OCI-LY1 (cell line): ENCODE data around the gene CCDC88B.

Experiments used
- H2AFZ ChIP-seq: fragments of 200-600 bp; sonication (generic), shearing (Covaris generic); 2 replicates; pipeline ENCODE4 v1.6.0; 2014; ENCODE audit warnings: antibody characterized with exemption, mild to moderate bottlenecking, low read length
- H3F3A ChIP-seq: fragments of 200-600 bp; sonication (generic), shearing (Covaris generic); 2 replicates; pipeline ENCODE4 v1.6.0; 2014; ENCODE audit warnings: mild to moderate bottlenecking, antibody characterized with exemption, low read length, moderate library complexity; ENCODE audit not compliant: insufficient read depth
- H3K27ac ChIP-seq: fragments of 200-600 bp; sonication (generic); 2 replicates; pipeline ENCODE4 v1.5.1; 2014; ENCODE audit warnings: low read length, mixed run types, mild to moderate bottlenecking, low read depth; ENCODE audit not compliant: poor library complexity, severe bottlenecking
- H3K27me3 ChIP-seq: fragments of 200-600 bp; sonication (generic); 2 replicates; pipeline ENCODE4 v1.6.0; 2014; ENCODE audit warnings: antibody characterized with exemption, mild to moderate bottlenecking, low read length, moderate library complexity; ENCODE audit not compliant: insufficient read depth
- H3K36me3 ChIP-seq: fragments of 200-600 bp; sonication (generic); 2 replicates; pipeline ENCODE4 v1.6.1; 2014; ENCODE audit warnings: mild to moderate bottlenecking, antibody characterized with exemption, low read length, moderate library complexity, mixed read lengths; ENCODE audit not compliant: insufficient read depth
- H3K4me1 ChIP-seq: fragments of 200-600 bp; sonication (generic); 2 replicates; pipeline ENCODE4 v1.5.1; 2014; ENCODE audit warnings: mild to moderate bottlenecking, low read length, moderate library complexity; ENCODE audit not compliant: insufficient read depth, severe bottlenecking
- H3K4me2 ChIP-seq: fragments of 200-600 bp; sonication (generic), shearing (Covaris generic); 2 replicates; pipeline ENCODE4 v1.6.1; 2014; ENCODE audit warnings: low read length
- H3K4me3 ChIP-seq: fragments of 200-600 bp; sonication (generic); 2 replicates; pipeline ENCODE4 v1.5.1; 2014; ENCODE audit warnings: low read length, low read depth, mild to moderate bottlenecking, mixed read lengths; ENCODE audit not compliant: poor library complexity, severe bottlenecking
- H3K79me2 ChIP-seq: fragments of 200-600 bp; shearing (Covaris generic); 2 replicates; pipeline ENCODE4 v1.6.1; 2016; ENCODE audit warnings: mixed run types, low read length, mixed read lengths; ENCODE audit not compliant: insufficient read depth
- H3K9ac ChIP-seq: fragments of 200-600 bp; sonication (generic), shearing (Covaris generic); 2 replicates; pipeline ENCODE4 v1.6.1; 2014; ENCODE audit warnings: mild to moderate bottlenecking, low read length, mixed read lengths
- H3K9me2 ChIP-seq: fragments of 200-600 bp; sonication (generic), shearing (Covaris generic); 2 replicates; pipeline ENCODE4 v1.6.1; 2014; ENCODE audit warnings: low read depth, mild to moderate bottlenecking, low read length, mixed read lengths
- H3K9me3 ChIP-seq: fragments of 200-600 bp; shearing (Covaris generic); 2 replicates; pipeline ENCODE4 v1.6.1; 2014; ENCODE audit warnings: low read length, mixed read lengths
- H4K20me1 ChIP-seq: fragments of 200-600 bp; sonication (generic), shearing (Covaris generic); 2 replicates; pipeline ENCODE4 v1.6.0; 2016; ENCODE audit warnings: mild to moderate bottlenecking, low read length; ENCODE audit not compliant: insufficient read depth
- CTCF ChIP-seq: fragments of 200-600 bp; sonication (generic), shearing (Covaris generic); IDR thresholded peaks from 2 replicates; pipeline ENCODE4 v1.5.1; 2017; ENCODE audit warnings: mild to moderate bottlenecking, antibody characterized with exemption, low read length, moderate library complexity, mixed read lengths
- EZH2 ChIP-seq: fragments of 200-600 bp; sonication (generic), shearing (Covaris generic); IDR thresholded peaks from 2 replicates; pipeline ENCODE4 v1.8.0; 2017; ENCODE audit warnings: borderline replicate concordance, mixed run types, mild to moderate bottlenecking, antibody characterized with exemption, low read length, moderate library complexity, mixed read lengths

CCDC88B gene

GRCh38 chr11:64396079-64396591 lies 56.1 kb downstream of the CCDC88B start:
- TF ChIP-seq CTCF = no peak
- no peak for TF ChIP-seq EZH2
- no peak overlapping the region for H3K27ac ChIP-seq
- H3K79me2 ChIP-seq = no peaks in the 10 kb centered on the region
- H4K20me1 ChIP-seq = no peaks in the 10 kb centered on the region
- H3K4me2 ChIP-seq = no peak overlapping the region
- H3K9ac ChIP-seq = no peak overlapping the region
- H3K9me3 ChIP-seq = no peaks in the 10 kb centered on the region
- H3K36me3 ChIP-seq = no peaks in the 10 kb centered on the region
- no peak overlapping the region for H3K4me3 ChIP-seq
- no peaks in the 10 kb centered on the region for H3K4me1 ChIP-seq
- no peaks in the 10 kb centered on the region for H3K9me2 ChIP-seq
- H2AFZ ChIP-seq = no peak overlapping the region
- H3K27me3 ChIP-seq = no peaks in the 10 kb centered on the region
- no peaks in the 10 kb centered on the region for H3F3A ChIP-seq

GRCh38 chr11:64400102-64400501 lies 60.1 kb downstream of the CCDC88B start:
- H2AFZ ChIP-seq = no peak overlapping the region
- no peaks in the 10 kb centered on the region for H3K9me2 ChIP-seq
- no peak overlapping the region for H3K4me2 ChIP-seq
- no peaks in the 10 kb centered on the region for H3F3A ChIP-seq
- H3K4me3 ChIP-seq = no peak overlapping the region
- H3K4me1 ChIP-seq = no peaks in the 10 kb centered on the region
- H3K9ac ChIP-seq = no peak overlapping the region
- H3K9me3 ChIP-seq = no peaks in the 10 kb centered on the region
- no peaks in the 10 kb centered on the region for H4K20me1 ChIP-seq
- H3K36me3 ChIP-seq = no peaks in the 10 kb centered on the region
- H3K27ac ChIP-seq = no peak overlapping the region
- no peak for TF ChIP-seq CTCF
- TF ChIP-seq EZH2 = no peak
- no peaks in the 10 kb centered on the region for H3K79me2 ChIP-seq
- H3K27me3 ChIP-seq = no peaks in the 10 kb centered on the region; the same call in 1 of the 2 replicates

GRCh38 chr11:64400667-64401066 lies 60.7 kb downstream of the CCDC88B start:
- Histone ChIP-seq H3K4me2 (no peak overlapping the region), H3K9me3 (no peaks in the 10 kb centered on the region), H2AFZ (no peak overlapping the region), H3K4me1 (no peaks in the 10 kb centered on the region), H3K79me2 (no peaks in the 10 kb centered on the region), H4K20me1 (no peaks in the 10 kb centered on the region), H3K27me3 (no peaks in the 10 kb centered on the region; the same call in 1 of the 2 replicates), H3K36me3 (no peaks in the 10 kb centered on the region), H3F3A (no peaks in the 10 kb centered on the region), H3K4me3 (no peak overlapping the region), H3K27ac (no peak overlapping the region), H3K9me2 (no peaks in the 10 kb centered on the region), H3K9ac (no peak overlapping the region)
- TF ChIP-seq EZH2 (no peak), CTCF (no peak)
